ENCODE results near the gene CFAP20DC.

GRCh38 chr3:58804914-58805313, 244.9 kb downstream of the CFAP20DC start:
- TF ChIP-seq CTCF (conservative IDR thresholded peaks at IDR 0.05; ENCODE audit: low read length) (no peak), EZH2phosphoT487 (IDR thresholded peaks at IDR 0.05; ENCODE audit: borderline replicate concordance, low read depth, low read length) (no peak)
